ENCODE data around the gene ASCL4. TPM values are rescaled to one million over a fixed set of nuclear protein-coding genes. Genes with fewer than 3 reads are reported as not detected.

ASCL4 gene
- polyA plus RNA-seq, 3 donors = not detected

GRCh38 chr12:107817250-107817649 is 42.7 kb downstream of the ASCL4 start:
- WGBS, 3 donors = 72 to 95% (median 74%) methylated on average over 1 of the region's 1 CpG
- H3K27ac ChIP-seq (ENCODE audit: low read depth, low read length) = no peak overlapping the region

GRCh38 chr12:107818984-107819383 is 44.5 kb downstream of the ASCL4 start:
- no peak overlapping the region for H3K27ac ChIP-seq (ENCODE audit: low read depth, low read length)
- WGBS, 3 donors = 51 to 76% (median 65%) methylated on average over 7 of the region's 7 CpGs

DNA sequence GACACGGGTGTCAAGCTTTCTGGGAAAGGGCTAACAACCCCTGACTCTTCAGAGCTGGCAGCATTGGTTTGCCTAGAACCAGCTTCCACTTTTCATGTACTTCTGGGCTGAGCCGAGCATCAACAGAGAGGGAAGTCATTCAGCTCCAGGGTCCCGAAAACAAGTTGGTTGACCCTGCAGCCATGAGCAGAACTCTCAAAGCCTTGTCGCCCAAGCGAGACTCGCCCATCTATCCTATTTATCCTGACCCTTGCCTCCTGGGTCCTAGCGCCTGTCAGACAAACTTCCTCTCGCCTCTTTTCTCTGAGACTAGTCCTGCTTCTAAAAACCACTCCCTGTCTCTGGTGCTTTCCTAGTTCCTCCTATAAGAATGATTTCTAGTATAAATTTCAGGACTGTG is 47.9 kb downstream of the ASCL4 start:
- WGBS, 3 donors = 18 to 36% (median 32%) methylated on average over 8 of the region's 8 CpGs
- no peak overlapping the region for H3K27ac ChIP-seq (ENCODE audit: low read depth, low read length)

Other genes with a start within 250 kb of the ASCL4 start
- gene PWP1, start 88.9 kb upstream of the ASCL4 start, polyA plus RNA-seq = 10 to 100 TPM; 21.9 to 36.2 (median 25.9) TPM
- 10 to 100 TPM in 2 of 3 donors, 1 to 10 TPM in 1; 7.4 to 12.9 (median 12.9) TPM for gene PRDM4, start 13.6 kb upstream of the ASCL4 start, polyA plus RNA-seq

Data from adipose tissue (tissue), 3 donors.